GM12892 (cell line): ENCODE results near the gene PARD6G.

Source experiments
- POLR2A ChIP-seq: IDR thresholded peaks from 2 replicates; pipeline ENCODE4 v1.6.1; 2011; ENCODE audit warnings: low read depth, low read length, control low read depth
- POLR2AphosphoS5 ChIP-seq: IDR thresholded peaks from 2 replicates; pipeline ENCODE4 v1.6.1; 2011; ENCODE audit warnings: low read depth, low read length, control low read depth

DNA sequence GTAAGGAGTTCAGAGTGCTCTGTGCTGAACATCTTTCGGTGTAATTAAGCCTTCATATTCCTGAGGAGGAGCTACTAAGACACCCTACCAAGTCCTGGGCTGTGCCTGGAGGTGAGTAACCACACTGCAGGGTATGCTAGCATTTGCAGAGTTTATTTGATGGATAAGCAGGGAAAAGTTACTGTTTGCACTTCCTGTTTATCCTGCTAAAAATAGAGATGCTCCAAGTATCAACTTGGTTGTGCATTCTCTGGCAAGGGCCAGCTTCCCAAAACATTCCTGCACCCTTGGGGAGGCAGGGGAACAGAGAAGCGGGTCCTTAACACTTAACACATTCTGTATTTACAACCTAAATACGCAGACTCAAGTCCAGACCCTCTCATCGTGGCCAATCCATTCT, 49.8 kb downstream of the PARD6G start:
- no peak for TF ChIP-seq POLR2A
- TF ChIP-seq POLR2AphosphoS5: no peak
